Thoracic aorta (tissue), 2 donors: ENCODE measurements around the gene NAPG. TPM values are rescaled to one million over a fixed set of nuclear protein-coding genes. Genes with fewer than 3 reads are reported as not detected.

Experiments
- ATAC-seq: fragments of 150-250 bp; one replicate; pipeline ENCODE4 v1.8.0; 2017; ENCODE audit warnings: low read depth; ENCODE audit not compliant: insufficient number of reproducible peaks, low FRiP score
- DNase-seq: peaks from one replicate; pipeline ENCODE4 v3.0.0-alpha.2; 2020; ENCODE audit warnings: low spot score
- H3K27ac ChIP-seq, 2 donors: fragments of 200-600 bp; sonication (generic); 1 replicate in 1 of 2; 2 replicates in 1 of 2; pipeline ENCODE4 v1.5.1; 2016; ENCODE audit warnings: mild to moderate bottlenecking in 2 of 2, moderate library complexity in 2 of 2
- H3K27me3 ChIP-seq: fragments of 200-600 bp; sonication (generic); replicated peaks from 2 replicates; pipeline ENCODE4 v1.6.0; 2016; ENCODE audit warnings: mild to moderate bottlenecking; ENCODE audit not compliant: insufficient read depth
- H3K36me3 ChIP-seq: fragments of 200-600 bp; sonication (generic); one replicate; pipeline ENCODE4 v1.5.1; 2016
- H3K4me1 ChIP-seq, 2 donors: fragments of 200-600 bp; sonication (generic); 1 replicate in 1 of 2; 2 replicates in 1 of 2; pipeline versions ENCODE4 v1.5.1 to v1.6.0; 2016; ENCODE audit warnings: low read depth in 2 of 2, mild to moderate bottlenecking in 1 of 2; ENCODE audit not compliant: control insufficient read depth in 1 of 2
- H3K4me3 ChIP-seq: fragments of 200-600 bp; sonication (generic); 2 replicates; pipeline ENCODE4 v1.5.1; 2016; ENCODE audit warnings: mild to moderate bottlenecking
- H3K9me3 ChIP-seq: fragments of 200-600 bp; sonication (generic); 2 replicates; pipeline ENCODE4 v1.5.1; 2016
- total RNA-seq, 2 donors: library from RNA; depleted of rRNA; stranded (reverse); fragments of >200 nt; gene quantifications; one replicate each; pipeline versions ENCODE4 v1.1.0 to v1.2.3, GENCODE V29; 2016
- TF ChIP-seq, protein P1 (sequence below): fragments of 200-600 bp; sonication (generic); IDR thresholded peaks from one replicate; pipeline ENCODE4 v1.5.1; 2019; ENCODE audit warnings: antibody characterized with exemption

NAPG gene
- total RNA-seq, 2 donors from 2014 or later, result 30.1 to 47.8 TPM

DNA sequence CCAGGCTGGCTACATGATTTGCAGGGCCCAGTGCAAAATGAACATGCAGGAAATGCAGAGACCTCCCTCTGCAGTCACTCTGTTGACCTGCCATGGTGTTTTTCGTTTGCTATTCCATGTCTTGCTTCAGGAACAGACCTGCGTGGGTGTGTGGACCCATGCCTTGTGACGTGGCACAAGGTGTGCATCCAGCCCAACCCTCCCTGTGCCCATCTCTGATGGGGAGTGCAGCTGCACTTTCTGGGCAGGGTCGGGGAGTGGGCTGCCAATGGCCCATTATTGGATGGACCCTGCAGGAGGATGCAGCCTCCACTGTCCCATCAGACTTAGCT, 33.1 kb downstream of the NAPG start:
- peaks cover 0 to 25% of the 10 kb centered on the region in 2 donors for H3K4me1 ChIP-seq
- TF ChIP-seq, protein P1, sequence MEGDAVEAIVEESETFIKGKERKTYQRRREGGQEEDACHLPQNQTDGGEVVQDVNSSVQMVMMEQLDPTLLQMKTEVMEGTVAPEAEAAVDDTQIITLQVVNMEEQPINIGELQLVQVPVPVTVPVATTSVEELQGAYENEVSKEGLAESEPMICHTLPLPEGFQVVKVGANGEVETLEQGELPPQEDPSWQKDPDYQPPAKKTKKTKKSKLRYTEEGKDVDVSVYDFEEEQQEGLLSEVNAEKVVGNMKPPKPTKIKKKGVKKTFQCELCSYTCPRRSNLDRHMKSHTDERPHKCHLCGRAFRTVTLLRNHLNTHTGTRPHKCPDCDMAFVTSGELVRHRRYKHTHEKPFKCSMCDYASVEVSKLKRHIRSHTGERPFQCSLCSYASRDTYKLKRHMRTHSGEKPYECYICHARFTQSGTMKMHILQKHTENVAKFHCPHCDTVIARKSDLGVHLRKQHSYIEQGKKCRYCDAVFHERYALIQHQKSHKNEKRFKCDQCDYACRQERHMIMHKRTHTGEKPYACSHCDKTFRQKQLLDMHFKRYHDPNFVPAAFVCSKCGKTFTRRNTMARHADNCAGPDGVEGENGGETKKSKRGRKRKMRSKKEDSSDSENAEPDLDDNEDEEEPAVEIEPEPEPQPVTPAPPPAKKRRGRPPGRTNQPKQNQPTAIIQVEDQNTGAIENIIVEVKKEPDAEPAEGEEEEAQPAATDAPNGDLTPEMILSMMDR, result no peak
- DNase-seq (no peak), ATAC-seq (no peak)
- no peaks in the 10 kb centered on the region for H3K27me3 ChIP-seq
- H3K4me3 ChIP-seq, result no peak overlapping the region
- no peaks in the 10 kb centered on the region for H3K9me3 ChIP-seq
- no peak overlapping the region for H3K27ac ChIP-seq
- H3K36me3 ChIP-seq, result peaks cover 24% of the 10 kb centered on the region

DNA sequence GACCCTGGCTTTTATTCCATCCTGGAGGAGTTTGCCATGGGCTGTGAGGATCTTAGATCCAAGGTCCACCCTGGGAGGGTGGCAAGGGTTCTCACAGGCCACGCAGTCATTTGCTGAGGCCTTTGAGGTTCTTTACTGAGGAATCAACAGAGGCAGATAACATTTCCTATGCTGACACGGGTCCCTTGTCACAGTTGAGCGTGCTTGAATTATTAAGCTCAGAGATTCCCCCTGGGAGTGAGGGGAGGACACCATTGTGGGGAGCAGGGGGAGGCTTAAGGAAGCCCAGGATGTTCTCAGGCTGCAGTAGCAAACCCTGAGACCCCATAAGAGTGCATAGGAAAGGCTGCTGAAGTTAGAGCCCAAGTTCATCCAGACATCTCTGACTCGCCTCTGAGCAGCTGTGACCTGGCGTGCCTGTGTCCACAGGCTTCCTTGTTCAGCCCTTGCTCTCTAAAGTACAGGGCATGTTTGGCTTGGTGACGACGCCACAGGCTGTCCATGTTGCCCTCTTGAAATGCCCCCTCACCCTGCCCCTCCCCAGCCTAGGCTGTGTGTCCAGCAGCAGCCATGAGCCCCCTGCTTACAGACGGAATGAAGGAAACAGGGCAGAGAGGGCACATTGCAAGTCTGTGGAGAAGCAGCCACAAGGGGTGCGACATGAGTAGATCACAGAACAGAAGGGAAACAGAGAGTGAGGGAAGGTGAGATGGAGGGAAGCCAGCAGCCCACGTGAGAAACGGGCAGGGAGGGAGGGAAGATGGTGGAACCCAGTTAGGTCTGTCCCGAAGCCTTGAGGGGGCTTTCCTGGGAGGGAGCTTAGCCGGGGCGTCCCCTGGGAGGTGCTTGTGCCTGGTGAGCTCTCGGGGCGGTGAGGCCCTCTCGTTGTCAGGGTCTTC, 34.0 kb downstream of the NAPG start:
- Histone ChIP-seq H3K4me3 (peak overlapping the region; percentile 58), H3K36me3 (peaks cover 16% of the 10 kb centered on the region), H3K9me3 (no peaks in the 10 kb centered on the region), H3K27ac (no peak overlapping the region), H3K4me1 (peaks cover 0 to 31% of the 10 kb centered on the region in 2 donors), H3K27me3 (no peaks in the 10 kb centered on the region)
- ATAC-seq (no peak), DNase-seq (no peak)
- TF ChIP-seq, protein P1, result no peak

DNA sequence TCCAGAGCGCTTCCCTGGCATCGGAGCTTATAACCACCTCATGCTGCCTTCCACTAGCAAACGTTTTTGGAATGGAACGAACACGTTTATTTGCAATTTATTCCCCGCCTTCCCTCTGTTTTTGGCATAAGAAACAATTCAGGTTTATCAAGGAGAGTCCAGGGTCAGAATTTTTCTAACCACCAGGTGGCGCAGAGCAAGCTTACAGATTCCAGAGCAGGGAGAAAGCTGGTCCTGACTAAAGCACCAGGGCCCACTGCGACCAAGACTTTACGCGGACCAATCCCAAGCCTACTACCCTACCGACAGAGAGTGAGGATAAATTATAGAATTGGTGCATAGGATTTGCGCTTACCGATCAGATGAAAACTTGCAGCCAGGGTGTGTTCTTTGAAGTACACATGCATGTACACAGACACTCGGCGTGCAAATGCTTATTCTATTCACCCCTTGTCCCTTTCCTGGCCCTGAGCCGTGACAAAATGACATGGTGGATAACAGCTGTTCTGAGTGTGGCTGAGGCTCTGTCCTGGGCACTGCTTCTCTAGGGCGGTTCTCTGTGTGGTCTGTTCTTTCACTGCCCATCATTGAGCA, 34.7 kb downstream of the NAPG start:
- DNase-seq, result peak; percentile 55
- peak overlapping the region; percentile 58 for H3K4me3 ChIP-seq

DNA sequence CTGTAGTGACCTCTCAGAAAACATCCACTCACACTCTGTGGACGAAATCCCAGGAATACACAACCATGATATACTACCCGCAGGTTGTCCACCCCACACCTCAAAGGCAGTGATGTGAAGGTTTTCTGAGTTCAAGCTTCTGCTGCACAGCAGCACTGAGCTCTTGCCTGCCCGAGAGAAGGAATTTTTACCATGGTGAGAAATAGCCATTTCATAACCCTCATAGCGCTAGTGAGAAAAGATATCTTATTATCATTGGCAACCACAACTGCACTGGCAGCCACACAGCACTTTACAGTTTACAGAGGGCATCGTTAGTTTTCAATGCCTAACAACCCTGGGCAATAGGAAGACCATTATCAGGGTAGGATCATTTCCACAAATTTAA, 36.9 kb downstream of the NAPG start:
- DNase-seq (no peak), ATAC-seq (no peak)
- Histone ChIP-seq H3K27me3 (no peaks in the 10 kb centered on the region), H3K27ac (no peak overlapping the region), H3K9me3 (no peaks in the 10 kb centered on the region), H3K4me1 (peaks cover 0 to 31% of the 10 kb centered on the region in 2 donors), H3K4me3 (no peak overlapping the region), H3K36me3 (no peaks in the 10 kb centered on the region)
- TF ChIP-seq, protein P1, result no peak

More for the DNA sequence above, 34.7 kb downstream of the NAPG start:
- Histone ChIP-seq H3K9me3 (no peaks in the 10 kb centered on the region), H3K36me3 (peaks cover 8% of the 10 kb centered on the region), H3K4me1 (peaks cover 0 to 31% of the 10 kb centered on the region in 2 donors), H3K27me3 (no peaks in the 10 kb centered on the region), H3K27ac (no peak overlapping the region)
- ATAC-seq, result peak; percentile 63
- TF ChIP-seq, protein P1, result peak; percentile 84

DNA sequence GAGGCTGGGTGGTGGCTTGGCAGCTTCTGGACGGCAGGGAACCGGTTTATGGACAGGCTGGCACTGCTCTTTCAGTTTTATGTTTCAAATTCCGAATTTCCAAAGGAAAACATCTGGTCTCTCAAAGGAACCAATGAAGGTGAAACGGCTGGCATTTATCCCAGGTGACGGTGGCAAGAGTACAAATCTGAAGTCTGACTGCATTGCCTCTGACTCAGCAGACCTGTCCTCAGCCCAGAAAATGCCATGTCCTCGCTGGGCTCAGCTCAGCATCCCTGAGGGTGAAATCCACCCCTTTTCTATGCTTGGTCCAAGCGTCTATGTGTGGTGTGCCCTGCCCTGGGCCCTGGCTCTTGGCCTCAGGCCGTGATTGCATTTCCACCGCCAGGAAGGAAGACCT, 38.1 kb downstream of the NAPG start:
- DNase-seq, result no peak
- H3K27ac ChIP-seq, result peak overlapping the region; percentile 34 to 36
- ATAC-seq, result peak; percentile 29
- no peaks in the 10 kb centered on the region for H3K27me3 ChIP-seq
- H3K36me3 ChIP-seq, result no peaks in the 10 kb centered on the region
- peaks cover 0 to 31% of the 10 kb centered on the region in 2 donors for H3K4me1 ChIP-seq
- TF ChIP-seq, protein P1, result no peak
- no peak overlapping the region for H3K4me3 ChIP-seq
- no peaks in the 10 kb centered on the region for H3K9me3 ChIP-seq
